ENCODE measurements around the gene TMTC1.
A peak's percentile ranks its signal among the peaks of the same experiment; 100 is the strongest.

TMTC1 gene

GRCh38 chr12:29711381-29711780 lies 72.4 kb downstream of the TMTC1 start:
- no peak for DNase-seq (ENCODE audit: low read depth)

- no peak for DNase-seq (ENCODE audit: low read depth)
Measured at GRCh38 chr12:29710104-29710503, 73.6 kb downstream of the TMTC1 start.

- DNase-seq (ENCODE audit: low read depth): no peak
Measured at GRCh38 chr12:29709496-29710040, 74.2 kb downstream of the TMTC1 start.

- DNase-seq (ENCODE audit: low read depth): no peak
Measured at GRCh38 chr12:29709054-29709453, 74.7 kb downstream of the TMTC1 start.

GRCh38 chr12:29707846-29708245 lies 75.9 kb downstream of the TMTC1 start:
- no peak for DNase-seq (ENCODE audit: low read depth)

- DNase-seq (ENCODE audit: low read depth): no peak
Measured at GRCh38 chr12:29706311-29706710, 77.4 kb downstream of the TMTC1 start.

- DNase-seq (ENCODE audit: low read depth): no peak
Measured at GRCh38 chr12:29703528-29703927, 80.2 kb downstream of the TMTC1 start.

- no peak for DNase-seq (ENCODE audit: low read depth)
Measured at GRCh38 chr12:29702972-29703371, 80.8 kb downstream of the TMTC1 start.

- no peak for DNase-seq (ENCODE audit: low read depth)
Measured at GRCh38 chr12:29702222-29702621, 81.5 kb downstream of the TMTC1 start.

GRCh38 chr12:29700761-29701481 lies 82.8 kb downstream of the TMTC1 start:
- DNase-seq (ENCODE audit: low read depth): no peak

GRCh38 chr12:29698756-29699155 lies 85.0 kb downstream of the TMTC1 start:
- no peak for DNase-seq (ENCODE audit: low read depth)

GRCh38 chr12:29695800-29696199 lies 87.9 kb downstream of the TMTC1 start:
- no peak for DNase-seq (ENCODE audit: low read depth)

GRCh38 chr12:29695026-29695425 lies 88.7 kb downstream of the TMTC1 start:
- DNase-seq (ENCODE audit: low read depth): no peak

- no peak for DNase-seq (ENCODE audit: low read depth)
Measured at GRCh38 chr12:29694002-29694401, 89.7 kb downstream of the TMTC1 start.

- DNase-seq (ENCODE audit: low read depth): no peak
Measured at GRCh38 chr12:29692237-29692636, 91.5 kb downstream of the TMTC1 start.

- DNase-seq (ENCODE audit: low read depth): no peak
Measured at GRCh38 chr12:29691161-29691854, 92.4 kb downstream of the TMTC1 start.

GRCh38 chr12:29690728-29691127 lies 93.0 kb downstream of the TMTC1 start:
- no peak for DNase-seq (ENCODE audit: low read depth)

- DNase-seq (ENCODE audit: low read depth): no peak
Measured at GRCh38 chr12:29688914-29689313, 94.8 kb downstream of the TMTC1 start.

- DNase-seq (ENCODE audit: low read depth): no peak
Measured at GRCh38 chr12:29682088-29682487, 101.7 kb downstream of the TMTC1 start.

- DNase-seq (ENCODE audit: low read depth): no peak
Measured at GRCh38 chr12:29681370-29681769, 102.4 kb downstream of the TMTC1 start.

- no peak for DNase-seq (ENCODE audit: low read depth)
Measured at GRCh38 chr12:29676676-29677075, 107.1 kb downstream of the TMTC1 start.

- DNase-seq (ENCODE audit: low read depth): no peak
Measured at GRCh38 chr12:29674463-29674862, 109.3 kb downstream of the TMTC1 start.

GRCh38 chr12:29673346-29673745 lies 110.4 kb downstream of the TMTC1 start:
- DNase-seq (ENCODE audit: low read depth): peak; percentile 20
